ENCODE data around the gene EXOG. TPM values are rescaled to one million over a fixed set of nuclear protein-coding genes. Genes with fewer than 3 reads are reported as not detected.
A peak's percentile ranks its signal among the peaks of the same experiment; 100 is the strongest.

The EXOG gene, protein sequence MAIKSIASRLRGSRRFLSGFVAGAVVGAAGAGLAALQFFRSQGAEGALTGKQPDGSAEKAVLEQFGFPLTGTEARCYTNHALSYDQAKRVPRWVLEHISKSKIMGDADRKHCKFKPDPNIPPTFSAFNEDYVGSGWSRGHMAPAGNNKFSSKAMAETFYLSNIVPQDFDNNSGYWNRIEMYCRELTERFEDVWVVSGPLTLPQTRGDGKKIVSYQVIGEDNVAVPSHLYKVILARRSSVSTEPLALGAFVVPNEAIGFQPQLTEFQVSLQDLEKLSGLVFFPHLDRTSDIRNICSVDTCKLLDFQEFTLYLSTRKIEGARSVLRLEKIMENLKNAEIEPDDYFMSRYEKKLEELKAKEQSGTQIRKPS
- total RNA-seq = 10 to 100 TPM in 1 of 4 donors, 1 to 10 TPM in 3; 5.8 to 12.9 (median 9.0) TPM

DNA sequence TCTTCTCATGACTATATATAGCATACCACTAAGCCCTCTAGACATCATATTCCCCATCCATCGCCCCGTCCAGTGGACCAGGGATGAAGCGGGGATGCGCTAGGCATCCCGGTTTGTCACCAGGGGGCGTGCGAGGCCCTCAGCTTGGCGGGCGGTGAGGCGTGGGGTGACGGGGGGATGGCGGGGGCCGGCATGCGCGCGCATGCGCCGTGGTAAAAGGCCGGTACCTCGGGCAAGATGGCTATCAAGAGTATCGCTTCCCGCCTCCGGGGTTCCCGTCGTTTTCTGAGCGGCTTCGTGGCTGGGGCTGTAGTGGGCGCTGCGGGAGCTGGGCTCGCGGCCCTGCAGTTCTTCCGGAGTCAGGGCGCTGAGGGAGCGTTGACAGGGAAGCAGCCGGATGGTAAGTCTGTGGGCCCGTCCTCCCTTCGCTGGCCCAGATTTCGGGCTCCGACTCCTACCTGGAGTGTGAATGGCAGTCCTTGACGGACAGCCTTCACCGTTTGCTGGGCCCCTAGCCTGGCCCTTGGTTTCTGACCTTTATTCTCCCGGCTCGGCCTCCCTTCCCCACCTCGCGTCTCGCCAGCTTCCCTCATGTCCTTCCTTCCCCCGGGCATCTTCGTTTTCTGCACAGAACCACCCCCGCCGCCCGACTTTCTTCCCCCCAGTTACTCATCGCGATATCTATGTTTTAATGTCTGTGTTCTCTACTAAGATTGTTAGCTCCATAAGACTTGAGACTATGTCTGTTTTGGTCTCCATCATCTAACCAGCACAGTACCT lies at the start of gene EXOG:
Gene EXOG (plus strand): TSS at position 210 of the 780 bp plus-strand sequence. CDS start 28 bp downstream, at position 238.
- DNase-seq (ENCODE audit: low spot score) (peak; percentile 80), ATAC-seq (ENCODE audit: low FRiP score) (peak; percentile 98)
- TF ChIP-seq, protein P1, sequence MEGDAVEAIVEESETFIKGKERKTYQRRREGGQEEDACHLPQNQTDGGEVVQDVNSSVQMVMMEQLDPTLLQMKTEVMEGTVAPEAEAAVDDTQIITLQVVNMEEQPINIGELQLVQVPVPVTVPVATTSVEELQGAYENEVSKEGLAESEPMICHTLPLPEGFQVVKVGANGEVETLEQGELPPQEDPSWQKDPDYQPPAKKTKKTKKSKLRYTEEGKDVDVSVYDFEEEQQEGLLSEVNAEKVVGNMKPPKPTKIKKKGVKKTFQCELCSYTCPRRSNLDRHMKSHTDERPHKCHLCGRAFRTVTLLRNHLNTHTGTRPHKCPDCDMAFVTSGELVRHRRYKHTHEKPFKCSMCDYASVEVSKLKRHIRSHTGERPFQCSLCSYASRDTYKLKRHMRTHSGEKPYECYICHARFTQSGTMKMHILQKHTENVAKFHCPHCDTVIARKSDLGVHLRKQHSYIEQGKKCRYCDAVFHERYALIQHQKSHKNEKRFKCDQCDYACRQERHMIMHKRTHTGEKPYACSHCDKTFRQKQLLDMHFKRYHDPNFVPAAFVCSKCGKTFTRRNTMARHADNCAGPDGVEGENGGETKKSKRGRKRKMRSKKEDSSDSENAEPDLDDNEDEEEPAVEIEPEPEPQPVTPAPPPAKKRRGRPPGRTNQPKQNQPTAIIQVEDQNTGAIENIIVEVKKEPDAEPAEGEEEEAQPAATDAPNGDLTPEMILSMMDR (IDR thresholded peaks at IDR 0.05) = no peak

DNA sequence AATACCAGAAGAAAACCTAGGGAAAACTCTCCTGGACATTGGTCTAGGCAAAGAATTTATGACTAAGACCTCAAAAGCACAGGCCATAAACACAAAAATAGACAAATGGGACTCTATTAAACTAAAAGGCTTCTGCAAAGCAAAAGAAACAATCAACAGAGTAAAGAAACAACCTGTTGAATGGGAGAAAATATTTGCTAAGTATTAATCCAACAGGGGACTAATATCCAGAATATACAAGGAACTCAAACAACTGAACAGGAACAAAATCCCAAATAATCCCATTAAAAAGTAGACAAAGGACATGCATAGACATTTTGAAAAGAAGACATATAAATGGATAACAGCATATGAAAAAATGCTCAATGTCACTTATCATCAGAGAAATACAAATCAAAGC lies 49.3 kb upstream of the EXOG start:
- ATAC-seq (ENCODE audit: low FRiP score) (no peak), DNase-seq (ENCODE audit: low spot score) (no peak)
- TF ChIP-seq, protein P1 (IDR thresholded peaks at IDR 0.05) = no peak

DNA sequence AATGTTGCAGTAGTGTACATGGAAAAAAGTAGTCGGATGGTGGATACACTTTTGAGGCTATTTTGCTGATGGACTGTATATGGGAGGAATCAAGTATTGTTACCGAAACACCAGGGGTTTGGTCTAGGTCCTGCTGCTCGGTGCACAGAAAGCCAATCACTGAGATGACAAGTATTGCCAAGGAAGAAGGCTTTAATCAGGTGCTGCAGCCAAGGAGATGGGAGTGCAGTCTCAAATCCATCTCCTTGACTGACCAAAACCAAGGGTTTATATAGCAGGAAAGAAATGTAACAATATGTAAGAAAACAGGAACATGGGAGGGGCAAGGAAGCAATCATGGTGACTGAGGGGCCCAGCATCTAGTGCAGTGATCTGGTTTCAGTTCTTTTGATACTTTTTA lies 45.3 kb upstream of the EXOG start:
- DNase-seq (ENCODE audit: low spot score) = no peak
- TF ChIP-seq, protein P1 (IDR thresholded peaks at IDR 0.05) = no peak
- no peak for ATAC-seq (ENCODE audit: low FRiP score)

DNA sequence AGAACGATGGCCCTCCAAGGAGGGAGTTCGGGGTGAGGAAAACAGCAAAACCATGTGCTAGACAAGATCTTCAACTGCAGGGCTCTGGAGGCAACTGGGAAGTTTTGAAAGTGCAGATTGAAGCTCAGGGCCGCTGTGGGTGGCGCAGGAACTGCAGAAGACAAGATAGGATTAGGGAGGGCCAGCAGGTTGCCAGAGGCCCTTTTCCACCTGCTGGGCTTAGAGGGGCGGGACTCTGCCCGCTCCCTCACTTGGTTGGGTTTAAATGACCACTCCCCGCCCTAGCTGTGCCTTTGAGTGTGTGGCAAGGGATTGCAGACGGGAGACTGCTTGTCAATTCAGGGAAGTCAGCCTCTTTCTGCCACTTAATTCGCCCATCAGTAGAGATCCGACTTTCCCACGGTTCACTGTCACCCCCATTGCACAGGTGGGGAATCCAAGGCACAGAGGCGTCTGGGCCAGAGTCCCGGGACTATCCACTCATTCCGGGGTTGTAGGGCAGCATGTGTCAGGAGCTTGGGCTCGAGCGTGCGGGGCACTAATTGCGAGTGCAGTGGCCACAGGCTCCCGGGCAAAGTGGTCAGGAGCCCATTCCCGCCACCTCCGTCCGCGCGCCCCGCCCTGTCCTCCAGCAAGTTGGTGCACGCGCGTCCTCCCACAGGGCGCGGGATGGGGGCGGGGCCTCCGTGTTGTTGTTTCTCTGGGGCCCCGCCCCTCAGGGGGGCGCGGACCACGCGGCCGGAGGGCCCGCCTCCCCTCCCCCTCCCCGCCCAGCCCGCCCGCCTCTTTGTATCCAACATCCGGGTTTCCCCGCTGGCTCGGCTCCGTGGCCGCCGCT lies 42.8 kb upstream of the EXOG start, which contains the start of gene ACVR2B:
Gene ACVR2B (plus strand): TSS at position 816 of the 838 bp plus-strand sequence. CDS start 433 bp downstream, outside the sequence.
- DNase-seq (ENCODE audit: low spot score) (peak; percentile 83), ATAC-seq (ENCODE audit: low FRiP score) (peak; percentile 78)
- TF ChIP-seq, protein P1 (IDR thresholded peaks at IDR 0.05) = no peak

DNA sequence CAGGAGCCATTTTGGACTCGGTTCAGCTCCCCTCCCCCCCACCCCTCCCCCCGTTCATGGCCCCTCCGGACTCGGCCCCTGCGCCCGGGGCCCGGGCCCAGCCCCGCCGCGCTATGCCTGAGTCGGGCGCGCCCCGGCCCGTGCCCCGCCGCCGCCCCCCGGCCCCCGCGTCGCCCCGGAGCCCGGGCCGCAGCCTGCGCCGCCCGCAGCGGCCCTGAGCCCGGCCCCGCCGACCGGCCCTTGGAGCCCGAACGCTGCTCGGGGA lies 42.3 kb upstream of the EXOG start:
- peak; percentile 0 for ATAC-seq (ENCODE audit: low FRiP score)
- TF ChIP-seq, protein P1 (IDR thresholded peaks at IDR 0.05) = no peak

DNA sequence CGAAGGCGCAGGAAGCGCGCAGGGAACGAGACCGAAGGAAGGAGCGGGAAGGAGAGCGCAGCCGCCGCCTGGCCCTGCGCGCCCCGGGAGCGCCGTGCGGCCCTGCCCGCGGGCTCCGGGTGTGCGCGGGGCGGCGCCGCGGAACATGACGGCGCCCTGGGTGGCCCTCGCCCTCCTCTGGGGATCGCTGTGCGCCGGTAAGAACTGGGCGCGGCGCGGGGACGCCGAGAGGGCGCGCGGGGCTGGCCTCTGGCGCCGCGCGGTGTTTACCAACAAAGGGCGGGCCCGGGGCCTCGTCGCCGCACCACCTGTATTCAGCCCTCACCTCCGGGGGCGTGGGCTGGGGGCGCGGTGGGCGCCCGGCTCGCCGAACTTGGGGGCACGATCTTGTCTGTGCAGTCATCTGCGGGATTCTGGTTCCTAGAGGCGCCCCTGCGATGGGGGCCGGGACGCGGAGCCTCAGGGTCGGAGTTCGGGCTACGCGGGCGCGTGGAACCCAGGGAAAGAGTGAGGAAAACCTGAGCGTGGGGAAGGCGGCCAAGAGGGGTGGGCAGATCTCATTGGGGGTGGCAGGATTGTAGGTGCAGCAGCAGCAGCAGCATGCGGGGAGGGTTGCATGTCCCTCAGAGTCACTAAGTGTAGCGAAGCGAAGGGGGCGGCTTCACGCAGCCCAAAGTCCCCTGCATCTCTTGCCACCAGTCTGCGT lies 41.8 kb upstream of the EXOG start:
- ATAC-seq (ENCODE audit: low FRiP score) = peak; percentile 2
- TF ChIP-seq, protein P1 (IDR thresholded peaks at IDR 0.05) = no peak
- DNase-seq (ENCODE audit: low spot score) = no peak

More for the DNA sequence above, 42.3 kb upstream of the EXOG start:
- no peak for DNase-seq (ENCODE audit: low spot score)
